ENCODE data around the gene LTB4R. TPM values are rescaled to one million over a fixed set of nuclear protein-coding genes. Genes with fewer than 3 reads are reported as not detected.

The LTB4R gene
- total RNA-seq, 1 experiment from 2014 or later, result 9.4 TPM

- H3K4me1 Mint-ChIP-seq, result no peaks in the 10 kb centered on the region
- TF ChIP-seq ZSCAN18 (CRISPR knock-in tag; IDR thresholded peaks at IDR 0.05), result no peak
- TF ChIP-seq CREM (CRISPR knock-in tag; IDR thresholded peaks at IDR 0.05), result no peak
- TF ChIP-seq GABPB1 (CRISPR knock-in tag; IDR thresholded peaks at IDR 0.05), result no peak
- no peak for TF ChIP-seq ERG (CRISPR knock-in tag; IDR thresholded peaks at IDR 0.05)
- TF ChIP-seq ZNF512 (CRISPR knock-in tag; IDR thresholded peaks at IDR 0.05; ENCODE audit: borderline replicate concordance), result no peak
- no peak for TF ChIP-seq CREB1 (CRISPR knock-in tag; IDR thresholded peaks at IDR 0.05)
- TF ChIP-seq MLX (CRISPR knock-in tag; IDR thresholded peaks at IDR 0.05), result no peak
- TF ChIP-seq RELA (CRISPR knock-in tag; IDR thresholded peaks at IDR 0.05; ENCODE audit: borderline replicate concordance), result no peak
- ChIA-PET POLR2A (interaction anchor here (0.5 kb wide), 1 partner anchor 36 kb away, joined by 3 read pairs; no protein-coding TSS in a partner anchor), CTCF (interaction anchor here (0.9 to 4.0 kb wide), 4 partner anchors 12 to 20 kb away, joined by 3 to 43 read pairs (median 4); partner anchors contain the start of gene ADCY4)
- no peaks in the 10 kb centered on the region for H3K36me3 Mint-ChIP-seq
- H3K4me3 Mint-ChIP-seq, result no peak overlapping the region
- H3K27me3 Mint-ChIP-seq (ENCODE audit: low read depth), result peaks cover 89% of the 10 kb centered on the region
- no peaks in the 10 kb centered on the region for H3K9me3 Mint-ChIP-seq
- no peak for ATAC-seq
- H3K27ac Mint-ChIP-seq, result no peak overlapping the region
- no peak for DNase-seq (ENCODE audit: low spot score)
Measured at GRCh38 chr14:24348186-24348585, 36.9 kb downstream of the LTB4R start.

GRCh38 chr14:24349742-24350141 is 38.4 kb downstream of the LTB4R start:
- CTCF ChIA-PET, result interaction anchor here (1.0 to 4.1 kb wide), 3 partner anchors 16 to 82 kb away, joined by 3 to 31 read pairs (median 21); no protein-coding TSS in a partner anchor
- Mint-ChIP-seq H3K4me3 (no peak overlapping the region), H3K27ac (no peak overlapping the region), H3K9me3 (no peaks in the 10 kb centered on the region), H3K36me3 (no peaks in the 10 kb centered on the region), H3K4me1 (no peaks in the 10 kb centered on the region), H3K27me3 (ENCODE audit: low read depth) (peaks cover 91% of the 10 kb centered on the region)
- ATAC-seq (no peak), DNase-seq (ENCODE audit: low spot score) (no peak)
- POLR2A ChIA-PET, result interaction anchor here (0.7 kb wide), 1 partner anchor 73 kb away, joined by 3 read pairs; no protein-coding TSS in a partner anchor
- TF ChIP-seq SMAD4 (CRISPR knock-in tag; IDR thresholded peaks at IDR 0.05) (no peak), GABPB1 (CRISPR knock-in tag; IDR thresholded peaks at IDR 0.05) (no peak), TP53 (CRISPR knock-in tag; IDR thresholded peaks at IDR 0.05) (no peak), ZNF138 (CRISPR knock-in tag; conservative IDR thresholded peaks at IDR 0.05) (no peak), ZNF317 (CRISPR knock-in tag; IDR thresholded peaks at IDR 0.05; ENCODE audit: borderline replicate concordance, low read depth) (no peak), SP1 (CRISPR knock-in tag; conservative IDR thresholded peaks at IDR 0.05) (no peak), ZNF416 (CRISPR knock-in tag; IDR thresholded peaks at IDR 0.05) (no peak), MLX (CRISPR knock-in tag; IDR thresholded peaks at IDR 0.05) (no peak), RELA (CRISPR knock-in tag; IDR thresholded peaks at IDR 0.05; ENCODE audit: borderline replicate concordance) (no peak), TCF7 (CRISPR knock-in tag; IDR thresholded peaks at IDR 0.05; ENCODE audit: low read depth) (no peak), FOXP4 (CRISPR knock-in tag; IDR thresholded peaks at IDR 0.05) (no peak), TEAD4 (CRISPR knock-in tag; IDR thresholded peaks at IDR 0.05) (no peak), ATF1 (CRISPR knock-in tag; IDR thresholded peaks at IDR 0.05) (no peak), CBFB (CRISPR knock-in tag; IDR thresholded peaks at IDR 0.05; ENCODE audit: low read depth) (no peak), AR (CRISPR knock-in tag; IDR thresholded peaks at IDR 0.05) (no peak)

Data from WTC11 (cell line).